H54 (cell line): ENCODE results near the gene TCFL5.
"Not testable (repeated sequence)": the region's sequence is repeated elsewhere in the genome, so short reads cannot be mapped to it uniquely, and the experiment has no call there.

Source experiments
- DNase-seq: peaks from one replicate; pipeline ENCODE4 v3.0.0; 2011; ENCODE audit warnings: low spot score, mixed read lengths; ENCODE audit not compliant: insufficient read length
- FAIRE-seq: peaks from 3 replicates; lab custom pipeline; 2011; peaks lifted over from hg19 to GRCh38; lab: Jason Lieb, UNC
- POLR2A ChIP-seq: IDR thresholded peaks from 2 replicates; pipeline ENCODE4 v1.6.1; 2011; ENCODE audit warnings: low read depth, mild to moderate bottlenecking, low read length

TCFL5 gene

DNA sequence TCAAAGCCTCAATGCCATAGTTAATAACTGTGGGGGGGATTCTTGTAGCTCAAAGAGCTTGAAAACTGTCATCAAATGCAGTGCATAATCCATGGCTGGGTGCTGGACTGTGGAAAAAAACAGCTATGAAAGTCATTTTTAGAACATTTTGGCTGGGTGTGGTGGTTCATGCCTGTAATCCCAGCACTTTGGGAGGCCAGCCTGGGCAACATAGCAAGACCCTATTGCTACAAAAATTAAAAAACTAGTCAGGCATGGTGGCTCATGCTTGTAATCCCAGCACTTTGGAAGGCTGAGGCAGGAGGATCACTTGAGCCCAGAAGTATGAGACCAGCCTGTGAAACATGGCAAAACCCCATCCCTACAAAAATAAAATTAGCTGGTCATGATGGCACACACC is 12.2 kb downstream of the TCFL5 start:
- no peak for FAIRE-seq
- no peak for DNase-seq
- TF ChIP-seq POLR2A, result no peak

DNA sequence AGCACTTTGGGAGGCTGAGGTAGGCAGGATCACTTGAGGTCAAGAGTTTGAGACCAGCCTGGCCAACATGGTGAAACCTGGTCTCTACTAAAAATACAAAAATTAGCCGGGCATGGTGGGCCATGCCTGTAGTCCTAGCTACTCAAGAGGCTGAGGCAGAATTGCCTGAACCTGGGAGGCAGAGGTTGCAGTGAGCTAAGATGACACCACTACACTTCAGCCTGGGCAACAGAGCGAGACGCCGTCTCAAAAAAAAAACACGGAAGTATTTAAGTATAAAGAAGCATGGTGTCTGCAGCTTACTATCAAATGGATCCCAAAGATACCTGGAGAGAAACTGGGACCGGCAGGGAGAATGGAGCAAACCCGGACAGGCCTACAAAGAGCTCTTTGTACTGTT is 12.7 kb downstream of the TCFL5 start:
- not testable (repeated sequence) for DNase-seq, FAIRE-seq

DNA sequence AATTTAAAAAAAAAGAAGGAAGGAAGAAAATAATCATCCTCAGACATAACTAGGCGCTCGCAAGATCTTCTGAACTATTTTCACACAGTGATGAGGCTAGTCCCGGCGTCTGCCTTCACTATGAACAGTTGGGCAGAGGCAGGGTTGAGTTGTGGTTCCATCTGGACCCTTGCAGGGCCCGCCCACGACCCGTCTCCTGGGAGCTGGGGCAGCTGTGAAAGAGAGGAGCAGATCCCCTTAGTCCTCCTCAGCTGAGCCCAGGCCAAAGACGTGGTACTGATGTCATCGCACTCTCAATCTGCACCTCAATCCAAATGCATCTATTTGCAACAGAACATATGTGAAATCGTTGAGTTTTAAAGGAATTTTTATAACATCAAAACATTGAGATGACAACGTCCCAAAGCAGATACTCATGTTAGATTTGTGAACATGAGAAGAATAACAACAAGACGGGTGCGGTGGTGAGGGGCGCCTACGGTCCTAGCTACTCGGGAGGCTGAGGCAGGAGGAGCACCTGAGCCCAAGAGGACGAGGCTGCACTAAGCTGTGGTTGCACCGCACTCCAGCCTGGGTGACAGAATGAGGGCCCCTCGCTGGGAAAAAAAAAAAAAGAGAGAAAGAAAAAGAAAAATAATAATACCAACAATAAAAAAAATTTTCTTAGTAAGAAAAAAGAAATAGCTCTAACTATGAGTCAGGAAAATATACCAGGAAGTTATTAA is 15.3 kb downstream of the TCFL5 start:
- DNase-seq, result no peak
- no peak for FAIRE-seq
- no peak for TF ChIP-seq POLR2A

DNA sequence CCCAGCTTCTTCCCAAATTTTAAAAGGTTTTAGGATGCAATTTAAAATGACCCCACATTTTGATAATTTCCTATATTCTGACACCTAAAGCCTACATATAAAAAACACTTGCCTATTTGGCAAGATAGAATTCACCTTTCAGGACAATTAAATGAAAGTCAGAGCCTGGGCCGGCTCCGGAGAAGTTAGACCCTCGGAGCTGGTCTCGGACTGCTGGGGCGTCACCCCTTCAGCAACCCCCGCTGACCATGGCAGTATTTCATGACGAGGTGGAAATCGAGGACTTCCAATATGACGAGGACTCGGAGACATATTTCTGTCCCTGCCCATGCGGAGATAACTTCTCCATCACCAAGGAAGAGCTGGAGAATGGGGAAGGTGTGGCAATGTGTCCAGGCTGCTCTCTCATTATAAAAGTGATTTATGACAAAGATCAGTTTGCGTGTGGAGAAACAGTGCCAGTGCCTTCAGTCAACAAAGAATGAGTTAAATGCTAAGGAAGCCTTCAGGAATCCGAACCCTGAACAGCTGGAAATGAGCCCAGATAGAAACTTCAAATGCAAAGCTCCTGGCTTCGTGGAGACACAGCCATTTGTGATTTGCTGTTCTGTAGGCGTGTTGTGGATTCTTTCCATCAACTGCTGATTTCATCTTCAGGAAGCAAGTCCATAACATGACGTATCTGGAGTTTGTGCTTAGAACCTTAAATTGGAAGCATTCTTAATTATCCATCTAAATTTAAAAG is 16.0 kb downstream of the TCFL5 start:
- no peak for FAIRE-seq
- DNase-seq, result no peak
- no peak for TF ChIP-seq POLR2A

DNA sequence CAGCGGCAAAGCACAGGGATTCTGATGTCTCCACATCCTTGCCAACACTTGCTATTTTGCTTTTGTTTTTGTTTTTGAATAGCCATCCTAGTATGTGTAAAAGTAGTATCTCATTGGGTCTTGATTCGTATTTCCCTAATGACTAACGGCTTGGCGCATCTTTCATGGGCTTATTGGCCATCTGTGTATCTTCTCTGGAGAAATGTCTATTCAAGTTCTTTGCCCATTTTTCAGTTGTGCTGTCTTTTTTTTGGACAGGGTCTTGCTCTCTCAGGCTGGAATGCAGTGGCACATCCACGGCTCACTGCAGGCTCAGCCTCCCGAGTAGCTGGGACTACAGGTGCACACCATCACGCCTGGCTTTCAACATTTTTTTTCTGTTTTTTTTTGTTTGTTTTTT is 17.4 kb downstream of the TCFL5 start:
- FAIRE-seq (no peak), DNase-seq (no peak)
- TF ChIP-seq POLR2A, result no peak

DNA sequence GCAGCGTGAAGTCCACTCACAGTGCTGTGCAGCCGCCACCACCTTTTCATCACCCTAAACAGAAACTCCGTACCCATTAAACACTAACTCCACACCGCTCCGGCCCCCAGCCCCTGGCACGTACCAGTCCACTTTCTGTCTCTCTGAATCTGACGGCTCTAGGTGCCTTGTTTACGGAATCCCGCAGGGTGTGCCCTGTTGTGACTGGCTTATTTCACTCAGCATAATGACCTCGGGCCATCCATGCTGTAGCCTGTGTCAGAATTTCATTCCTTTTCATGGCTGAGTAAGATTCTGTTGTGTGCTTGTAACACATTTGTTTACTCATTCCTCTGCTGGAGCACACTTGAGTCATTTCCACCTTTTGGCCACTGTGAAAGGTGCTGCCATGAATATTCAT is 18.0 kb downstream of the TCFL5 start:
- no peak for FAIRE-seq
- TF ChIP-seq POLR2A, result no peak
- no peak for DNase-seq

DNA sequence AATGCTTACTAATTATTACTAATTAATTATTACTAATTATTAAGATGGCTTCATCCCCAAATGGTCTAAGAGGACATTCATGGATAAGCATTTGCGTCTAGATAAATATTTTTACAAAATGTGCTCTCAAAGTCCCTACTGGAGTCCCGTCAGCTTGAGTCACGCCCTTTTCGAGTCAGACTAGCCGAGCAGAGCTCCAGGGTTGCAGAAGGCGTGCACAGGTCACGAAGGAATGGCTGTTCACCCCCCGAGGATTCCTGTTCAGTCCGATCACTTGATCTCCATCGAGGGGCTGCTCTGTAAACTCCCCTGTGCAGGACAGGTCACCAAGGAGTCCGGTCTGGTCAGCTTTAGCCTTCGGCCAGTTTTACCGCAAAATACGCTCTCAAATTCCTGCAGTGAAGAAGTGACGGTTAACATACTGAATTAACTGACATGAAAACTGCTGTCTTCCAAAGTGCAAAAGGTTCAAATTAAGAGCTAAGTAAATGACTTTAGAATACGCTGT is 19.9 kb downstream of the TCFL5 start:
- FAIRE-seq, result no peak
- no peak for DNase-seq
- TF ChIP-seq POLR2A, result no peak

DNA sequence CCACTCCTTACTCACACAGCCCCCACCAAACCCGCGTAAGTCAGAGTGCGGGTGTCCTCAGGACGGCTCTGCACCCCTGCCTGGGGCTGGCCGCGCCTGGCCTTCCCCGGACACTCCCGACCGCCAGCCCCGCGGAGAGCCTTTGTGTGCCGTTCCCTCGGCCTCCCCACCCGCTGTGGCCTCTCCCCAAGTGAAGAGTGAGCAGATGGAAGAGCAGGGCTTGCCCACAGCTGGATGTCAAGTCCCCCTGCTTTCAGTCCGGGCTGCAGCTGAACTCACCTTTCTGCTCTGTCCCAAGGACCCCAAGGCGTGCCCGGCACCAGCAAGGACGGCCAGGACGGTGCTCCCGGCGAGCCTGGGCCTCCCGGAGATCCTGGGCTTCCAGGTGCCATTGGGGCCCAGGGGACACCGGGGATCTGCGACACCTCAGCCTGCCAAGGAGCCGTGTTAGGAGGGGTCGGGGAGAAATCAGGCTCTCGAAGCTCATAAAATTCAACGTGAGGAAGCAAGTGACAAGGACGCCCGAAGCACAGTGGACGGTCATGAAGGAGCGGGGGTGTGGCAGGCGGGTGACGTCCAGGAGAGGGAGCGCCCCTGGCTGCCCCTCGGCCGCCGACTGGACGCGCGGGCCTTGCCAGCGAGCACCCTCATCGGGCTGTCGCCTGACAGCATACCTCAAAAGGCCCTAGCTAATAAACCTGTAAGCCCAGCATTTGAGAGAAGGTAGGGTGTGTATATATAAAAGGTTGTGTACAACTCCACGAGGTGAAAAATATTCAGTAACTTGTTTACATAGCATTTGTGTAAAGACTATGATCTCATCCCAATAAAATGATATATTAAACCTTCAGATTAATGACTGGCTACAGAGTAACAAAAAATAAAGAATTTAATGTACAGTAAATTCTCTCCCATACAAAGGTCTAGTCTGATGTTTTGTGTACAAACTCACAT is 21.1 kb downstream of the TCFL5 start:
- no peak for TF ChIP-seq POLR2A
- FAIRE-seq (no peak), DNase-seq (no peak)

DNA sequence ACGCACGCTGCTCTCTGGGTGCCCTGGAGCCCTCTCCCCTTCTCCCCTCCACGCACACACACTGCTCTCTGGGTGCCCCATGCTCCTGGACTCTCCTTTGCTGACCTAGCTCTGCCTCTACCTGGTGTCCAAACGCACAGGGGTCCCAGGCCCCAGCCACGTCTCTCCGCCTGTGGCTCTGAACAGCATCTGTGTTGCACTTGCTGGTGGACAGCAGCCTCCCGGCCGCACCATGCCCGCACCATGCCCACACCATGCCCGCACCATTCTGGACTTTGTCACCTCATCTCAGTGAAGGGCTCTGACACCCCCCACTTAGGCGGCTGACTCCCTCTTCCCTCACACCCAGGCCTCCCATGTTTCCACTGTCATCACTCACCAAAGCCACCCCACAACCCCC is 21.8 kb downstream of the TCFL5 start:
- DNase-seq (no peak), FAIRE-seq (no peak)
- TF ChIP-seq POLR2A, result no peak

DNA sequence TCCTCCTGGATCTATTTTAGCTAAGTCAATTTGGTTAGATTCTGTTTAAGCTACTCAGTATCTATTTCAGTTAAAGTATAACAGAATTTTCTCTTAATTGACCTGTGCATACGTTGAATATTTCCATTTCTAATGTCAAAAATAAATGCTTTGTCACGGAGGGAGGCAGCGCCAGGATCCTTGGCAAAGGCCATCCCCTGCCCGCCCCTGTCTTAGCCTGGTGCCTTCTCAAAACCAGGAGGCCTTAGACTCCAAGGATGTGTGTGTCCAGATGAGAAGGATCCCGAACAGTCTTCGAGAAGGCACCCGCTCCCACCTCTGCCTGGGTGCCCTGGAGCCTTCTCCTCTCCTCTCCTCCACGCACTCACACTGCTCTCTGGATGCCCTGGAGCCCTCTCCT is 22.4 kb downstream of the TCFL5 start:
- no peak for DNase-seq
- no peak for TF ChIP-seq POLR2A
- no peak for FAIRE-seq

DNA sequence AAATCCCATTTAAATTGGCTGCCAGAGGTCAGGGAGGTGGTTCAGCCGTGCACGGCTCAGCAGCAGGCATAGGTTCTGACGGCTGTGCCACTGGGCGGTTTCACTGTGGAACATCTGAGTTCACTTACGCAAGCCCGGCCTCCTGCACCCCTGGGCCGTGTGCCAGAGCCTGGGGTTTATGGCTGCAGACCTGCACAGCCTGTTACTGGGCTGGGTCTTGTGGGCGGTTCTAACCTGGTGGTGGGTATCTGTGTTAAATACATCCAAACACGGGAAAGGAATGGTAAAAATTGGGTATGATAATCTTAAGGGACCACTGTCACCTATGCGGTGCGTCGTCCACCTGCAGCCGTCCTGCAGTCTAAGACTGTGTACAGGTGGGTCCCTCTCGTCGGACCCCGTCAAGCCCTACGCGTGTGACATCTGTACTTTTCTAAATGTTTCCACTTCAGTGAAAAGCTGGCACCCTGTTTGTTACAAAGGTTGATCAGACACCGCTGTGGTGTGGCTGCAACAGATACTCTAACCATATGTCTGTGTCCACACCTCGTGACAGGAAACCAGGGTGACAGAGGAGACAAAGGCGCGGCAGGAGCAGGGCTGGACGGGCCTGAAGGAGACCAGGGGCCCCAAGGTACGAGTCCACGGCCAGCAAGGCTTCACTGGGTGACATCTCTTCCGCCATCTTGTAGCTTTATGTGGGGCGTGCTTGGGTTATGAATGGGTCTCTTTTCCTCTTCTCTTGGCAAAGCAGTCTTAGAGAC is 23.3 kb downstream of the TCFL5 start:
- FAIRE-seq (no peak), DNase-seq (no peak)
- TF ChIP-seq POLR2A, result no peak

DNA sequence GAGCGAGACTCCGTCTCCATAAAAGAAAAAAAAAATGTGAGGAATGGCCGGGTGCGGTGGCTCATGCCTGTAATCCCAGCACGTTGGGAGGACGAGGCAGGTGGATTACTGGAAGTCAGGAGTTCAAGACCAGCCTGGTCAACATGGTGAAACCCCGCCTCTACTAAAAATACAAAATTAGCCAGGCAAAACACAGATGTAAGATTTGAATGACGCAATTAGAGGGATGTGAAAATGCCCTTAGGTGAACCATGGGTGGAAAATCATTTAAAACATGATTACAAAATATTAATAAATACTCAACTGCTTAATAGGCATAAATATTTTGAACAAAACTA is 23.9 kb downstream of the TCFL5 start:
- TF ChIP-seq POLR2A, result no peak
- FAIRE-seq (no peak), DNase-seq (no peak)

DNA sequence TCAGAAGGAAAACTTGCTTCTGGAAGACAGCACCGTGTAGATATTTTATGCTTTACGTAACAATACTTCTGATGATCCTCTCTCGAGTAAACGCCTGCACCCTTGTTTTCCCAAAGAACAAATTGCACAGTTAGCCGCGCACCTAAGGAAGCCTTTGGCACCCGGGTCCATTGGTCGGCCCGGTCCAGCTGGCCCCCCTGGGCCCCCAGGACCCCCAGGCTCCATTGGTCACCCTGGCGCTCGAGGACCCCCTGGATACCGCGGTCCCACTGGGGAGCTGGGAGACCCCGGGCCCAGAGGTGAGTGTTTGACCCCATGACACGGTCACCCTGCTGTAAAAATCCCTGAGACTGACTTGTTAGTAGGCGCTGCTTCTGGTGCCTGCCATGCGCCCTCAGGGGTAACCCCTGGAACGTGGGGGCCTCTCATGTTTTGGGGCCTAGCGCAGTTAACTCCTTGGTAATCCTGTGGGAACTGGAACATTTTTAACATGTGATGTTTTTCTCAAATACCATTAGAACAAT is 24.6 kb downstream of the TCFL5 start:
- TF ChIP-seq POLR2A, result no peak
- FAIRE-seq (no peak), DNase-seq (no peak)
